Activated CD4-positive, alpha-beta T cell treated with anti-CD3 and anti-CD28 coated beads for 36 hours (primary cell): ENCODE measurements around the gene DDX10. TPM values are rescaled to one million over a fixed set of nuclear protein-coding genes. Genes with fewer than 3 reads are reported as not detected.

Experiments used
- ATAC-seq: fragments of 200-7000 bp; cut with Tn5 transposase; one replicate; pipeline ENCODE4 v1.10.0; 2021; ENCODE audit warnings: mild to moderate bottlenecking, moderate library complexity
- CTCF ChIA-PET: fragments of 350-600 bp; sonication (Branson Sonifier 250); formaldehyde crosslinking; loops from one replicate; lab custom pipeline; 2021; ENCODE audit warnings: antibody characterized with exemption; lab: Charles Lee
- POLR2A ChIA-PET: fragments of 350-600 bp; sonication (Branson Sonifier 250); formaldehyde crosslinking; loops from one replicate; lab custom pipeline; 2021; ENCODE audit warnings: antibody characterized with exemption, inconsistent platforms; lab: Charles Lee
- DNase-seq: peaks from one replicate; pipeline ENCODE4 v3.0.0-alpha.2; 2020
- H3K27ac Mint-ChIP-seq: one replicate; pipeline ENCODE4 v1.8.0; 2021; ENCODE audit warnings: mixed read lengths
- H3K27me3 Mint-ChIP-seq: one replicate; pipeline ENCODE4 v1.8.0; 2021; ENCODE audit warnings: mixed read lengths
- H3K36me3 Mint-ChIP-seq: one replicate; pipeline ENCODE4 v1.8.0; 2021; ENCODE audit warnings: low read depth, mixed read lengths
- H3K4me1 Mint-ChIP-seq: one replicate; pipeline ENCODE4 v1.8.0; 2021; ENCODE audit warnings: mixed read lengths
- H3K4me3 Mint-ChIP-seq: one replicate; pipeline ENCODE4 v1.8.0; 2021; ENCODE audit warnings: mild to moderate bottlenecking, moderate library complexity, mixed read lengths
- H3K9me3 Mint-ChIP-seq: one replicate; pipeline ENCODE4 v1.8.0; 2021; ENCODE audit warnings: low read depth, mixed read lengths
- intact Hi-C, 2 experiments: fragments of 100-400 bp; cut with DNase I in 1 of 2; cut with micrococcal nuclease in 1 of 2; formaldehyde crosslinking; loops; one replicate each; pipeline versions ENCODE4 v1.14.2 to v1.15.1; 2022 to 2024; cut with DNase I, micrococcal nuclease
- total RNA-seq, 2 experiments: library from RNA; stranded (reverse); gene quantifications; one replicate each; pipeline ENCODE4 v1.2.3, GENCODE V29; 2021

Gene DDX10
- total RNA-seq, 2 experiments from 2014 or later, result 45.8 to 50.9 TPM

- no peak overlapping the region for H3K4me3 Mint-ChIP-seq
- CTCF ChIA-PET, result no interaction called here
- no peaks in the 10 kb centered on the region for H3K4me1 Mint-ChIP-seq
- no peaks in the 10 kb centered on the region for H3K36me3 Mint-ChIP-seq
- ATAC-seq, result no peak
- DNase-seq, result no peak
- intact Hi-C loops, result no loop called here
- POLR2A ChIA-PET, result no interaction called here
- H3K9me3 Mint-ChIP-seq, result no peaks in the 10 kb centered on the region
- no peak overlapping the region for H3K27ac Mint-ChIP-seq
- H3K27me3 Mint-ChIP-seq, result no peaks in the 10 kb centered on the region
Observed at GRCh38 chr11:108965306-108966001, 300.6 kb downstream of the DDX10 start.

- Mint-ChIP-seq H3K4me3 (no peak overlapping the region), H3K36me3 (no peaks in the 10 kb centered on the region), H3K9me3 (no peaks in the 10 kb centered on the region), H3K4me1 (no peaks in the 10 kb centered on the region), H3K27me3 (no peaks in the 10 kb centered on the region), H3K27ac (no peak overlapping the region)
- intact Hi-C loops, result no loop called here
- ChIA-PET POLR2A (no interaction called here), CTCF (no interaction called here)
- DNase-seq, result no peak
- ATAC-seq, result no peak
Observed at GRCh38 chr11:108966206-108966605, 301.3 kb downstream of the DDX10 start.

- no peaks in the 10 kb centered on the region for H3K9me3 Mint-ChIP-seq
- DNase-seq (no peak), ATAC-seq (no peak)
- no peaks in the 10 kb centered on the region for H3K4me1 Mint-ChIP-seq
- ChIA-PET POLR2A (no interaction called here), CTCF (no interaction called here)
- intact Hi-C loops, result no loop called here
- no peak overlapping the region for H3K27ac Mint-ChIP-seq
- H3K36me3 Mint-ChIP-seq, result no peaks in the 10 kb centered on the region
- no peak overlapping the region for H3K4me3 Mint-ChIP-seq
- H3K27me3 Mint-ChIP-seq, result no peaks in the 10 kb centered on the region
Observed at GRCh38 chr11:108966978-108967377, 302.1 kb downstream of the DDX10 start.

- Mint-ChIP-seq H3K27ac (no peak overlapping the region), H3K4me3 (no peak overlapping the region), H3K4me1 (no peaks in the 10 kb centered on the region), H3K27me3 (no peaks in the 10 kb centered on the region), H3K36me3 (no peaks in the 10 kb centered on the region), H3K9me3 (no peaks in the 10 kb centered on the region)
- no peak for ATAC-seq
- ChIA-PET CTCF (no interaction called here), POLR2A (no interaction called here)
- DNase-seq, result no peak
- intact Hi-C loops, result no loop called here
Observed at GRCh38 chr11:108967571-108967970, 302.7 kb downstream of the DDX10 start.

- H3K9me3 Mint-ChIP-seq, result no peaks in the 10 kb centered on the region
- no peak overlapping the region for H3K27ac Mint-ChIP-seq
- no peaks in the 10 kb centered on the region for H3K4me1 Mint-ChIP-seq
- ATAC-seq (no peak), DNase-seq (no peak)
- no peak overlapping the region for H3K4me3 Mint-ChIP-seq
- CTCF ChIA-PET, result no interaction called here
- H3K27me3 Mint-ChIP-seq, result no peaks in the 10 kb centered on the region
- POLR2A ChIA-PET, result no interaction called here
- no peaks in the 10 kb centered on the region for H3K36me3 Mint-ChIP-seq
- intact Hi-C loops, result no loop called here
Observed at GRCh38 chr11:108970221-108970991, 305.5 kb downstream of the DDX10 start.

- intact Hi-C loops, result no loop called here
- no peak overlapping the region for H3K27ac Mint-ChIP-seq
- POLR2A ChIA-PET, result no interaction called here
- CTCF ChIA-PET, result interaction anchor here (0.7 kb wide), 1 partner anchor 259 kb away, joined by 3 read pairs; no protein-coding TSS in a partner anchor
- H3K9me3 Mint-ChIP-seq, result no peaks in the 10 kb centered on the region
- H3K27me3 Mint-ChIP-seq, result no peaks in the 10 kb centered on the region
- no peaks in the 10 kb centered on the region for H3K36me3 Mint-ChIP-seq
- no peaks in the 10 kb centered on the region for H3K4me1 Mint-ChIP-seq
- H3K4me3 Mint-ChIP-seq, result no peak overlapping the region
- DNase-seq (no peak), ATAC-seq (peak; percentile 42)
Observed at GRCh38 chr11:108973402-108974162, 308.7 kb downstream of the DDX10 start.

GRCh38 chr11:108975026-108975425 is 310.2 kb downstream of the DDX10 start:
- no peak overlapping the region for H3K27ac Mint-ChIP-seq
- H3K4me1 Mint-ChIP-seq, result no peaks in the 10 kb centered on the region
- no peak for ATAC-seq
- H3K27me3 Mint-ChIP-seq, result no peaks in the 10 kb centered on the region
- no peaks in the 10 kb centered on the region for H3K9me3 Mint-ChIP-seq
- no peaks in the 10 kb centered on the region for H3K36me3 Mint-ChIP-seq
- intact Hi-C loops, result no loop called here
- no peak for DNase-seq
- ChIA-PET CTCF (interaction anchor here (0.6 kb wide), 1 partner anchor 693 kb away, joined by 4 read pairs; no protein-coding TSS in a partner anchor), POLR2A (no interaction called here)
- H3K4me3 Mint-ChIP-seq, result no peak overlapping the region

- Mint-ChIP-seq H3K36me3 (no peaks in the 10 kb centered on the region), H3K27me3 (no peaks in the 10 kb centered on the region), H3K4me1 (no peaks in the 10 kb centered on the region), H3K4me3 (no peak overlapping the region), H3K27ac (no peak overlapping the region), H3K9me3 (no peaks in the 10 kb centered on the region)
- ATAC-seq (no peak), DNase-seq (no peak)
- ChIA-PET POLR2A (no interaction called here), CTCF (no interaction called here)
- intact Hi-C loops, result no loop called here
Observed at GRCh38 chr11:108975641-108976071, 310.8 kb downstream of the DDX10 start.

GRCh38 chr11:108983636-108984420 is 319.0 kb downstream of the DDX10 start:
- Mint-ChIP-seq H3K27me3 (no peaks in the 10 kb centered on the region), H3K9me3 (no peaks in the 10 kb centered on the region), H3K4me1 (no peaks in the 10 kb centered on the region), H3K4me3 (no peak overlapping the region), H3K27ac (no peak overlapping the region), H3K36me3 (no peaks in the 10 kb centered on the region)
- POLR2A ChIA-PET, result no interaction called here
- intact Hi-C loops, result no loop called here
- DNase-seq (no peak), ATAC-seq (no peak)
- CTCF ChIA-PET, result interaction anchor here (0.6 to 0.8 kb wide), 3 partner anchors 50 to 520 kb away, joined by 3 to 4 read pairs (median 3); no protein-coding TSS in a partner anchor

- Mint-ChIP-seq H3K27ac (no peak overlapping the region), H3K4me3 (no peak overlapping the region), H3K27me3 (no peaks in the 10 kb centered on the region), H3K4me1 (no peaks in the 10 kb centered on the region), H3K9me3 (peaks cover 2% of the 10 kb centered on the region), H3K36me3 (no peaks in the 10 kb centered on the region)
- intact Hi-C loops, result no loop called here
- ATAC-seq, result no peak
- POLR2A ChIA-PET, result no interaction called here
- CTCF ChIA-PET, result no interaction called here
- DNase-seq, result no peak
Observed at GRCh38 chr11:108984523-108984922, 319.7 kb downstream of the DDX10 start.
